HG03159 (cell line): ENCODE data around the gene EPHB1.
"Not testable (repeated sequence)": the region's sequence is repeated elsewhere in the genome, so short reads cannot be mapped to it uniquely, and the experiment has no call there.

Experiments used
- ATAC-seq: cut with Tn5 transposase; IDR thresholded peaks from one replicate; pipeline ENCODE4 v1.9.1; 2021; ENCODE audit warnings: mild to moderate bottlenecking, moderate library complexity; ENCODE audit not compliant: unreplicated experiment

Gene EPHB1

GRCh38 chr3:135023996-135024658 lies 229.1 kb downstream of the EPHB1 start:
- no peak for ATAC-seq

- not testable (repeated sequence) for ATAC-seq
These were observed 235.9 kb downstream of the EPHB1 start for GRCh38 chr3:135030768-135031615.

GRCh38 chr3:135033737-135034136 lies 238.7 kb downstream of the EPHB1 start:
- no peak for ATAC-seq

GRCh38 chr3:135034291-135034768 lies 239.3 kb downstream of the EPHB1 start:
- no peak for ATAC-seq

GRCh38 chr3:135034891-135035440 lies 239.9 kb downstream of the EPHB1 start:
- no peak for ATAC-seq

- ATAC-seq = no peak
These were observed 243.1 kb downstream of the EPHB1 start for GRCh38 chr3:135038186-135038585.

GRCh38 chr3:135039536-135039935 lies 244.5 kb downstream of the EPHB1 start:
- ATAC-seq = not testable (repeated sequence)

- no peak for ATAC-seq
These were observed 245.5 kb downstream of the EPHB1 start for GRCh38 chr3:135040321-135041240.

- no peak for ATAC-seq
These were observed 246.5 kb downstream of the EPHB1 start for GRCh38 chr3:135041601-135042000.

- ATAC-seq = no peak
These were observed 252.0 kb downstream of the EPHB1 start for GRCh38 chr3:135047061-135047460.

- no peak for ATAC-seq
These were observed 255.5 kb downstream of the EPHB1 start for GRCh38 chr3:135050536-135050935.

- ATAC-seq = no peak
These were observed 256.4 kb downstream of the EPHB1 start for GRCh38 chr3:135051409-135051973.

- ATAC-seq = no peak
These were observed 260.4 kb downstream of the EPHB1 start for GRCh38 chr3:135055449-135055848.

- no peak for ATAC-seq
These were observed 261.1 kb downstream of the EPHB1 start for GRCh38 chr3:135056084-135056730.

GRCh38 chr3:135056733-135057310 lies 261.8 kb downstream of the EPHB1 start:
- no peak for ATAC-seq

- no peak for ATAC-seq
These were observed 262.9 kb downstream of the EPHB1 start for GRCh38 chr3:135057996-135058395.

GRCh38 chr3:135059580-135059979 lies 264.5 kb downstream of the EPHB1 start:
- no peak for ATAC-seq

GRCh38 chr3:135066844-135067727 lies 272.0 kb downstream of the EPHB1 start:
- ATAC-seq = not testable (repeated sequence)

GRCh38 chr3:135068011-135068410 lies 273.0 kb downstream of the EPHB1 start:
- ATAC-seq = no peak
